Measurements from ENCODE around the gene CDK3. TPM values are rescaled to one million over a fixed set of nuclear protein-coding genes. Genes with fewer than 3 reads are reported as not detected.

CDK3 gene
- total RNA-seq, 1 experiment from 2014 or later: 11.9 TPM

GRCh38 chr17:76007131-76007849, 6.6 kb downstream of the CDK3 start:
- no peaks in the 10 kb centered on the region for H3K27me3 ChIP-seq (ENCODE audit: control insufficient read depth, insufficient read depth, low read length)
- H3K27ac ChIP-seq (ENCODE audit: low read length): no peak overlapping the region
- in situ Hi-C loops (cut with HindIII; ENCODE audit: low pct_unique_long_range_greater_than_20kb, low sequenced_read_pairs) (no loop called here), intact Hi-C loops (cut with micrococcal nuclease; ENCODE audit: unreplicated experiment) (no loop called here)
- no peaks in the 10 kb centered on the region for H3K9me3 ChIP-seq (ENCODE audit: control insufficient read depth, insufficient read depth, low read depth, low read length)
- no peak for ATAC-seq
- no peak for DNase-seq (ENCODE audit: low read depth, low spot score)
- ChIA-PET POLR2A (interaction anchor here (0.6 kb wide), 1 partner anchor 39 kb away, joined by 3 read pairs; no protein-coding TSS in a partner anchor), CTCF (no interaction called here)
- H3K4me1 ChIP-seq (ENCODE audit: control insufficient read depth, insufficient read depth, low read length): peaks cover 15% of the 10 kb centered on the region
- no TSS peak for BruUV-seq (replicated peaks)
- no peak overlapping the region for H3K4me3 ChIP-seq (ENCODE audit: low read depth in 2 of 2, low read length in 2 of 2)
- no peak for TF ChIP-seq TCF7L2 (IDR thresholded peaks at IDR 0.05; ENCODE audit: low read depth, low read length)
- TF ChIP-seq CTCF (IDR thresholded peaks at IDR 0.05): no peak
- TF ChIP-seq SIN3A (IDR thresholded peaks at IDR 0.05; ENCODE audit: borderline replicate concordance, insufficient read depth, low read depth, low read length): no peak
- TF ChIP-seq POLR2AphosphoS5 (IDR thresholded peaks at IDR 0.05; ENCODE audit: low read depth, low read length): no peak
- no peak for TF ChIP-seq REST (IDR thresholded peaks at IDR 0.05; ENCODE audit: insufficient read depth in 1 of 2, low read depth in 2 of 2, low read length in 1 of 2)
- H3K36me3 ChIP-seq (ENCODE audit: control insufficient read depth, insufficient read depth, low read length): no peaks in the 10 kb centered on the region

GRCh38 chr17:76007850-76008165, 7.2 kb downstream of the CDK3 start:
- Histone ChIP-seq H3K36me3 (ENCODE audit: control insufficient read depth, insufficient read depth, low read length) (no peaks in the 10 kb centered on the region), H3K27ac (ENCODE audit: low read length) (no peak overlapping the region), H3K4me1 (ENCODE audit: control insufficient read depth, insufficient read depth, low read length) (peaks cover 15% of the 10 kb centered on the region), H3K4me3 (ENCODE audit: low read depth in 2 of 2, low read length in 2 of 2) (no peak overlapping the region), H3K27me3 (ENCODE audit: control insufficient read depth, insufficient read depth, low read length) (no peaks in the 10 kb centered on the region), H3K9me3 (ENCODE audit: control insufficient read depth, insufficient read depth, low read depth, low read length) (no peaks in the 10 kb centered on the region)
- POLR2A ChIA-PET: interaction anchor here (0.6 kb wide), 1 partner anchor 40 kb away, joined by 3 read pairs; no protein-coding TSS in a partner anchor
- intact Hi-C loops (cut with micrococcal nuclease; ENCODE audit: unreplicated experiment): no loop called here
- no peak for TF ChIP-seq REST (IDR thresholded peaks at IDR 0.05; ENCODE audit: insufficient read depth in 1 of 2, low read depth in 2 of 2, low read length in 1 of 2)
- TF ChIP-seq TCF7L2 (IDR thresholded peaks at IDR 0.05; ENCODE audit: low read depth, low read length): no peak
- no peak for TF ChIP-seq CTCF (IDR thresholded peaks at IDR 0.05)
- no peak for TF ChIP-seq POLR2AphosphoS5 (IDR thresholded peaks at IDR 0.05; ENCODE audit: low read depth, low read length)
- no peak for TF ChIP-seq SIN3A (IDR thresholded peaks at IDR 0.05; ENCODE audit: borderline replicate concordance, insufficient read depth, low read depth, low read length)
- DNase-seq (ENCODE audit: low read depth, low spot score) (no peak), ATAC-seq (no peak)
- CTCF ChIA-PET: interaction anchor here (0.9 kb wide), 1 partner anchor 9 kb away, joined by 5 read pairs; no protein-coding TSS in a partner anchor
- in situ Hi-C loops (cut with HindIII; ENCODE audit: low pct_unique_long_range_greater_than_20kb, low sequenced_read_pairs): no loop called here
- no TSS peak for BruUV-seq (replicated peaks)
